GM21529 (cell line): ENCODE results near the gene SCN8A.
"Not testable (repeated sequence)": the region's sequence is repeated elsewhere in the genome, so short reads cannot be mapped to it uniquely, and the experiment has no call there.

Experiments used
- ATAC-seq: cut with Tn5 transposase; IDR thresholded peaks from one replicate; pipeline ENCODE4 v1.9.1; 2021; ENCODE audit not compliant: unreplicated experiment

SCN8A gene

GRCh38 chr12:51827925-51828818 is 237.1 kb downstream of the SCN8A start:
- no peak for ATAC-seq

GRCh38 chr12:51829011-51829481 is 238.0 kb downstream of the SCN8A start:
- no peak for ATAC-seq

- ATAC-seq, result no peak
Measured at GRCh38 chr12:51829641-51830040, 238.6 kb downstream of the SCN8A start.

GRCh38 chr12:51831817-51832216 is 240.8 kb downstream of the SCN8A start:
- ATAC-seq, result not testable (repeated sequence)

GRCh38 chr12:51832354-51833107 is 241.5 kb downstream of the SCN8A start:
- no peak for ATAC-seq

GRCh38 chr12:51833448-51834227 is 242.6 kb downstream of the SCN8A start:
- no peak for ATAC-seq

- ATAC-seq, result no peak
Measured at GRCh38 chr12:51834411-51834810, 243.4 kb downstream of the SCN8A start.

DNA sequence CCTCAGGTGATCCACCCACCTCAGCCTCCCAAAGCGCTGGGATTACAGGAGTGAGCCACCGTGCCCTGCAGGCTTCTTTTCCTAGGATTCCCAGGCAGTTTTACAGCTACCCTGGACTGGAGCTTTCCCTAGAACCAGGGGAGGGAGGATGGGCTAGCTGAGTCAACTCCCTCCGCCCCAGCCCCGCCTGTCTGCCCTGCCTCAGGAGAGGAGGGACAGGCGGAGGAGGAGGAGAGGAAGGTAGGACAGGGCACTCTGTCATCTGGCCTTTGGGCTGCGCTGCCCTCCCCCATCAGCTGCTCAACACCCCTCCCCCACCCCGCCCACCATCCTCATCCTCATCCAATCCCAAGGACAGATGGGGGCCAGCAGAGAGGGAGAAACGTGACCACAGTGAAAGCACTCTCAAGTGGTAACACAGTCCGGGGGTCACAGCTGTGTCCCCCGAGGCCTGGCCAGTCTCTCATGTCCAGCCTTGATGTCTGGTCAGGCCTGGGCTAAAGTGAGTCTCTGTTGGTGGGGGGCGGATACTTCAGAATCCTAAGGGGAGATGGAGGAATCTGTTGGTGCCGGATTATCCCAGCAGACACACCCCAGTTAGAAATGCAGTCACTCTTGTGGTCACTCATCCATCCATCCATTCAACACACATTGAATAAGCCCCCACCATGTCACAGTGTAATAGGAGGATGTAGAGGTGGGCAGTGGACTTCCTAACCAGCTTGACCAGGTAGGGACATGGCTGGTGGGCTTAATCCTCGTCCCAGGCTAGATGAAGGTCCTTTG is 245.2 kb downstream of the SCN8A start:
- ATAC-seq, result no peak

- ATAC-seq, result no peak
Measured at GRCh38 chr12:51836827-51837173, 245.8 kb downstream of the SCN8A start.

GRCh38 chr12:51837286-51837685 is 246.3 kb downstream of the SCN8A start:
- no peak for ATAC-seq

DNA sequence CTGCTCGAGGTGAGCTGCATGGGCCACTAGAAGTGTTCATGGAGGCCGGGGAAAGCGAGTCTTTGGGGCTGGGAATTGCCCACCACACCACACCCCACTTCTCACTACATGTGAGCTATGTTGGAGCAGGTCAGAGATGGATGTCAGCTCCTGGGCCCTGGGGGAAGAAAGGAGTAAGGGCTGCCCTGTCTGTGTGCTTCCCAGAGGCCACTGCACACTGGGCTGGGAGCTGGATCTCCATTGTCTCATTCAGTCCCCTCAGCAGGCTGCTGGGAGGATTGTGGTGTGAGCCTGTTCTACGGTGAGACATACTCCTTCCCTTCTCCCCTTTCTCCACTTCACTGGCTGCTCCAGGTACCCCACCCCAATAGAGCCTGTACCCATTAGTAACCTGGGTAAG is 247.0 kb downstream of the SCN8A start:
- ATAC-seq, result no peak

GRCh38 chr12:51838762-51839161 is 247.7 kb downstream of the SCN8A start:
- no peak for ATAC-seq

- ATAC-seq, result no peak
Measured at GRCh38 chr12:51839310-51839947, 248.4 kb downstream of the SCN8A start.

DNA sequence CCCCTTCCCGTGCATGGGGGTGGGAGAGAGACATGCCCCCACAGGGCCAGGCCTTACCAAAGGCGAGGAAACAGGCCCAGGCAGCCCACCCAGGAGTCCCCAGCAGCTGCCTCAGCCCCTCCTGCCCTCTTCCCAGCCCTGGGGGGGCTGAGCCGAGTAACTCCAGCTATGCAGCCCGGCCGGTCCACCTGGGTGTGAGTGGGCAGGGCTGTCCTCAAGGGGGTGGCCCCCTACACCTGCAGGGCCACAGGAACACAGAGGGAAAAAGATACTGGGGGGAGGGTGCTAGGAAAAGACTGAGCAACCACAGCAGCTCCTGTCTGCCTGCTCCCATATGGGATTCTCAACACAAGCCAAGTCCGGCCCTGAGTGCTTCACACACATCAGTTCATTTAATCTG is 249.9 kb downstream of the SCN8A start:
- no peak for ATAC-seq

DNA sequence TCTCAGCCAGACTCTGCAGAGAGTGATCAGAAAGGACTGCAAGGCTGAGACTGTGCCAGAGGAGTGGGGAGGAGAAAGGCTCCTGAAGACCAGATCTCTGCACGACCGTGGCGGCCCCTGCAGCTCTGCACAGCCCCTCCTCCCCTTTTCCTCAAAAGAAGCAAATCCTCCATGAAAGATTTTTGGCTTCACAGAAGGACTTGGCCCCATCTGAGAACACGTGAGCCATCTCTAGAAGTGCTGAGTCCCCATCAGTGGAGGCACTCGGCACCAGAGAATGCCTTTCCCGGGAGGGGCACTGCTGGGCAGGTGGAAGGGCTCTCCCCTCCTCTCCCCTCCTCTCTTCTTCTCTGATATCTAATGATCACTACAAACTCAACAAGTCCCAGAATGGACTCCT is 250.7 kb downstream of the SCN8A start:
- ATAC-seq, result no peak

DNA sequence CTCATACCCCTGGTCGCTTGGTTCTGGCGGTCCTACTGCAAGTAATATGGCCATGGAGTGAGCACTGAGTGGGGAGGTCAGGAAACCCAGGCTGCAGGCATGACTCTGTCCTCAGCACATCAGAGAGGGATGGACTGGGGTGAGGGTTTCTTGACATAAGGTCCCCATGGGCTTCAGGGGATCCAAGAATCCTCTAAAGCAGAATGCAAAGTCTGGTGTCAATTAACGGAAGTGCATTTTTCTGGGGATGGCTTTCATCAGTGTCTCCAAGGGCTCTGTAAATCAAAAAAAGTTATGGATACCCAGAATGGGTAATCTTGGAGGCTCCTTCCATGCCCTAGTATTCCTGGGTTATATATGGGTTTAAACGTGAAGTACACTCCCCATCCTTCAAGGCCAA is 253.8 kb downstream of the SCN8A start:
- no peak for ATAC-seq

DNA sequence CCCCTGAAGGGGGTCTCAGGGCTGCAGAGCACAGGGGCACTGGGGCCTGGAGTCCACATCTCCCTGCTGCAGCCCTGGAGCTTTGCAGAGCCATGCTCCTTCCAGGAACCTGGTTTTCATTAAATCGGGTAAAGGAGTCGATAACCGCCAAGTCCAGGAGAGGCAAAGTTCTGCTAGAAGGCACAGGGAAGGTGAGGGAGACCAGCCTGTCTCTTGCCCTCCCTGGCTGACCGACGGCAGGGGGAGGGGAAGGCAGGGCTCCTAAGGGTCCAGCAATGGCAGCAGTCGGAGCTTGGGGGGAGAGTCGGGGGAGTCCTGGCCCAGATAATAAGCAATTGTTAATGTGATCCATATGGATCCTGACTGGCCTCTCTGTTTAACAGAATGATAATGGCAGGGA is 254.4 kb downstream of the SCN8A start:
- no peak for ATAC-seq

DNA sequence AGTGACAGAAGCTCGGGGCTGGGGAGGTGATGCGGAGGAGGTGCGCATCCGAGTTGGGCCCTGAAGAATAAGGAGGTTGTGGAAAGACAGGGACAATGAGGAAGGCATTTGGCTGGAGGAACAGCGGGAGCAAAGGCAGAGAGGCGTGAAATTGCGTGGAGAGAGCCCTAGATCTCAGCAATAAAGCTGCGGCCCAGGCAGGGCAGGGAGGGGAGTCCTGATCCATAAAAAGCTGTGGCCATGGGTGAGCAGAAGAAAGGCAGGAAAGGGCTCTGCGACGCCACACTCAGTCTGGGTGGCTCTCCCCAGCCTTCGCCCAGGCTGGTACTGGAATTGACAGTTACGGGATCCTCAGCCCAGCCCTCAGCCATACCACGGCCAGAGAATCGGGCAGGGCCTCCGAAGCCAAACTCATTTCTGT is 255.2 kb downstream of the SCN8A start:
- ATAC-seq, result no peak

- ATAC-seq, result no peak
Measured at GRCh38 chr12:51846911-51847642, 256.0 kb downstream of the SCN8A start.
